Suppressor macrophage treated with lipopolysaccharide for 4 hours (primary cell): Measurements from ENCODE around the gene GBA2.

ENCODE experiments used
- DNase-seq: peaks from one replicate; pipeline ENCODE4 v3.0.0-alpha.2; 2020

GBA2 gene

GRCh38 chr9:35690614-35691333 lies 58.3 kb downstream of the GBA2 start:
- DNase-seq = peak; percentile 47

GRCh38 chr9:35690294-35690613 lies 58.8 kb downstream of the GBA2 start:
- no peak for DNase-seq

- no peak for DNase-seq
Measured at GRCh38 chr9:35689542-35690293, 59.3 kb downstream of the GBA2 start, which contains the start of gene TPM2. Gene TPM2, minus strand, starts transcription at chr9:35689925. Its CDS starts 108 bp downstream, at chr9:35689817.

GRCh38 chr9:35688558-35689541 lies 60.2 kb downstream of the GBA2 start:
- DNase-seq = peak; percentile 43

- DNase-seq = no peak
Measured at GRCh38 chr9:35687972-35688557, 61.0 kb downstream of the GBA2 start.

GRCh38 chr9:35687306-35687705 lies 61.7 kb downstream of the GBA2 start:
- DNase-seq = no peak
